K562 (cell line): ENCODE results near the gene BACE2. TPM values are rescaled to one million over a fixed set of nuclear protein-coding genes. Genes with fewer than 3 reads are reported as not detected.

Experiments used
- CBFA2T2 ChIP-seq: fragments of 450-650 bp; conservative IDR thresholded peaks from 2 replicates; pipeline ENCODE4 v1.6.1; 2017; ENCODE audit warnings: mild to moderate bottlenecking
- CBX8 ChIP-seq: fragments of 200-600 bp; sonication (generic); IDR thresholded peaks from 2 replicates; pipeline ENCODE4 v1.6.1; 2012; ENCODE audit warnings: borderline replicate concordance, mixed run types, low read depth, mild to moderate bottlenecking, moderate library complexity, mixed read lengths, low read length, control low read depth, inconsistent platforms; ENCODE audit not compliant: poor library complexity, severe bottlenecking; ENCODE audit errors: extremely low read depth
- CHCHD3 ChIP-seq: fragments of 250-450 bp; sonication (Bioruptor Pico); IDR thresholded peaks from 2 replicates; pipeline ENCODE4 v2.1.2; 2022; ENCODE audit warnings: mild to moderate bottlenecking
- E2F6 ChIP-seq, 2 experiments: IDR thresholded peaks; 2 replicates each; pipeline ENCODE4 v1.6.1; 2011; ENCODE audit warnings: borderline replicate concordance in 1 of 2, control low read depth in 1 of 2, low read depth in 1 of 2, low read length in 1 of 2, mild to moderate bottlenecking in 1 of 2, mixed read lengths in 1 of 2, moderate library complexity in 1 of 2; ENCODE audit not compliant: insufficient read depth in 1 of 2, insufficient read length in 1 of 2, poor library complexity in 1 of 2, severe bottlenecking in 1 of 2; ENCODE audit errors: extremely low read depth in 1 of 2
- HEY1 ChIP-seq: fragments of 250-450 bp; sonication (Bioruptor Pico); IDR thresholded peaks from 2 replicates; pipeline ENCODE4 v1.5.0; 2020; ENCODE audit warnings: mild to moderate bottlenecking, moderate library complexity, borderline replicate concordance
- REST ChIP-seq, 2 experiments: fragments of 450-650 bp; formaldehyde crosslinking in 1 of 2; IDR thresholded peaks; 2 replicates each; pipeline versions ENCODE4 v1.4.0 to v1.6.1; 2014 to 2020; ENCODE audit warnings: mild to moderate bottlenecking in 2 of 2, borderline replicate concordance in 1 of 2, low read depth in 1 of 2
- SMAD4 ChIP-seq: fragments of 250-450 bp; sonication (Bioruptor Pico); conservative IDR thresholded peaks from 2 replicates; pipeline ENCODE4 v1.8.0; 2021; ENCODE audit warnings: inconsistent platforms, mild to moderate bottlenecking, moderate library complexity
- STAG1 ChIP-seq: sonication (generic); formaldehyde crosslinking; IDR thresholded peaks from 2 replicates; pipeline ENCODE4 v1.5.0; 2020; ENCODE audit warnings: missing genetic modification reagents, borderline replicate concordance
- ZNF609 ChIP-seq: sonication (generic); formaldehyde crosslinking; IDR thresholded peaks from 2 replicates; pipeline ENCODE4 v1.8.1; 2023; ENCODE audit warnings: missing genetic modification reagents, mild to moderate bottlenecking, borderline replicate concordance
- polyA plus RNA-seq, 8 experiments: library from polyadenylated mRNA; depleted of rRNA in 4 of 8; stranded (reverse) in 5 of 8; unstranded in 3 of 8; fragments of >200 nt; fragmentation: Nextera tagmentation in 2 of 8; fragmentation: Illumina TruSeq in 1 of 8; extraction: Ambion mirVana in 2 of 8; extraction: Trizol in 1 of 8; gene quantifications; 2 replicates each; pipeline versions ENCODE4 v1.2.1 to v1.2.3, GENCODE V29; 2011 to 2014; ENCODE audit warnings: inconsistent platforms in 1 of 8, missing spikeins in 1 of 8
- total RNA-seq, 7 experiments: library from RNA; depleted of rRNA in 6 of 7; stranded (reverse); fragments of >200 nt in 6 of 7; fragmentation: Illumina TruSeq in 2 of 7; extraction: Trizol in 2 of 7; gene quantifications; 2 replicates each; pipeline versions ENCODE4 v1.2.1 to v1.2.3, GENCODE V29; 2011 to 2021; ENCODE audit warnings: low replicate concordance in 1 of 7

Gene BACE2
- total and polyA plus RNA-seq, 9 of the 15 experiments (the other 6 are each of a cell fraction or from before 2014, with no cell fraction given) = 0.05 to 0.24 (median 0.15) TPM; not detected in 2

- TF ChIP-seq ZNF609 (CRISPR knock-in tag) = no peak
- no peak for TF ChIP-seq CBX8
- TF ChIP-seq CHCHD3 = no peak
- peak; percentile 49; the same call in 1 of the 2 replicates for TF ChIP-seq REST (IDR thresholded peaks at IDR 0.05; ENCODE audit: borderline replicate concordance)
- no peak for TF ChIP-seq REST (CRISPR knock-in tag; IDR thresholded peaks at IDR 0.05; ENCODE audit: low read depth)
- no peak for TF ChIP-seq SMAD4 (CRISPR knock-in tag)
- TF ChIP-seq CBFA2T2 = no peak
- peak; percentile 68; the same call in 1 of the 2 replicates for TF ChIP-seq STAG1 (CRISPR knock-in tag)
- TF ChIP-seq HEY1 (CRISPR knock-in tag) = no peak
- TF ChIP-seq E2F6 (IDR thresholded peaks at IDR 0.05; ENCODE audit: borderline replicate concordance in 1 of 2, extremely low read depth in 1 of 2, insufficient read depth in 1 of 2, insufficient read length in 1 of 2, low read depth in 1 of 2, low read length in 1 of 2, poor library complexity in 1 of 2, severe bottlenecking in 1 of 2) = peak in 1 of 2 experiments; percentile 16
Measured at GRCh38 chr21:41121785-41122415, 46.1 kb upstream of the BACE2 start (continued).
